B cell (primary cell): ENCODE data around the gene PADI4. TPM values are rescaled to one million over a fixed set of nuclear protein-coding genes. Genes with fewer than 3 reads are reported as not detected.

ENCODE experiments used
- ATAC-seq: fragments of 200-7000 bp; cut with Tn5 transposase; one replicate; pipeline ENCODE4 v1.10.0; 2021; ENCODE audit warnings: low read depth, mild to moderate bottlenecking, moderate number of reproducible peaks, moderate library complexity
- CTCF ChIA-PET: fragments of 350-600 bp; sonication (Branson Sonifier 250); formaldehyde crosslinking; loops from one replicate; lab custom pipeline; 2021; ENCODE audit warnings: antibody characterized with exemption, inconsistent platforms; lab: Charles Lee
- POLR2A ChIA-PET: fragments of 350-600 bp; sonication (Branson Sonifier 250); formaldehyde crosslinking; loops from one replicate; lab custom pipeline; 2021; ENCODE audit warnings: antibody characterized with exemption; lab: Charles Lee
- DNase-seq: peaks from one replicate; pipeline ENCODE4 v3.0.0; 2013
- H2AFZ ChIP-seq: 2 replicates; pipeline ENCODE4 v1.6.1; 2012; ENCODE audit warnings: mild to moderate bottlenecking, low read depth, low read length; ENCODE audit not compliant: insufficient read depth, poor library complexity, severe bottlenecking
- H3K27ac ChIP-seq, 2 donors: 1 replicate in 1 of 2; 2 replicates in 1 of 2; pipeline ENCODE4 v1.5.1; 2012 to 2013; ENCODE audit warnings: low read length in 2 of 2, mild to moderate bottlenecking in 2 of 2, moderate library complexity in 1 of 2
- H3K27me3 ChIP-seq, 4 experiments: fragments of 200-600 bp in 1 of 4; sonication (generic) in 1 of 4; replicated peaks in 1 of 4; 1 replicate in 2 of 4; 2 replicates in 2 of 4; pipeline versions ENCODE4 v1.6.1 to v1.7.0; 2013 to 2016; ENCODE audit warnings: low read length in 3 of 4, mild to moderate bottlenecking in 2 of 4, mixed read lengths in 1 of 4, moderate library complexity in 1 of 4; ENCODE audit not compliant: insufficient read depth in 4 of 4, control insufficient read depth in 3 of 4; ENCODE audit errors: control extremely low read depth in 1 of 4
- H3K36me3 ChIP-seq, 2 experiments: replicated peaks in 1 of 2; 1 replicate in 1 of 2; 2 replicates in 1 of 2; pipeline versions ENCODE4 v1.6.1 to v1.7.1; 2013; ENCODE audit warnings: low read length in 1 of 2; ENCODE audit not compliant: insufficient read depth in 2 of 2, control insufficient read depth in 1 of 2; ENCODE audit errors: control extremely low read depth in 1 of 2, extremely low read depth in 1 of 2
- H3K4me1 ChIP-seq, 2 donors: fragments of 200-600 bp in 1 of 2; sonication (generic) in 1 of 2; 1 replicate in 1 of 2; 2 replicates in 1 of 2; pipeline versions ENCODE4 v1.5.1 to v1.6.1; 2013 to 2017; ENCODE audit warnings: low read length in 2 of 2; ENCODE audit not compliant: control insufficient read depth in 2 of 2, insufficient read depth in 2 of 2
- H3K4me2 ChIP-seq: replicated peaks from 2 replicates; pipeline ENCODE3; 2012; ENCODE audit warnings: mild to moderate bottlenecking, low read depth, low read length; ENCODE audit not compliant: poor library complexity, severe bottlenecking
- H3K4me3 ChIP-seq, 5 experiments: fragments of 200-600 bp in 1 of 5; sonication (generic) in 1 of 5; 1 replicate in 3 of 5; 2 replicates in 2 of 5; pipeline versions ENCODE4 v1.5.1 to v1.7.0; 2011 to 2016; ENCODE audit warnings: low read length in 4 of 5, mild to moderate bottlenecking in 4 of 5, low read depth in 2 of 5, control low read depth in 1 of 5, moderate library complexity in 1 of 5; ENCODE audit not compliant: insufficient read depth in 1 of 5; ENCODE audit errors: control extremely low read depth in 1 of 5, extremely low read depth in 1 of 5
- H3K79me2 ChIP-seq: fragments of 200-600 bp; sonication (generic); one replicate; pipeline ENCODE4 v1.6.0; 2016; ENCODE audit warnings: low read length; ENCODE audit not compliant: control insufficient read depth, insufficient read depth
- H3K9ac ChIP-seq: fragments of 200-600 bp; sonication (generic); 2 replicates; pipeline ENCODE4 v1.6.1; 2017; ENCODE audit warnings: mild to moderate bottlenecking, low read length, moderate library complexity
- H3K9me3 ChIP-seq, 3 donors: one replicate each; pipeline versions ENCODE4 v1.6.1 to v1.7.1; 2013; ENCODE audit warnings: low read length in 2 of 3; ENCODE audit not compliant: control insufficient read depth in 2 of 3, insufficient read depth in 1 of 3; ENCODE audit errors: control extremely low read depth in 1 of 3
- H4K20me1 ChIP-seq: 2 replicates; pipeline ENCODE4 v1.6.0; 2012; ENCODE audit warnings: mild to moderate bottlenecking, low read length; ENCODE audit not compliant: insufficient read depth, control insufficient read depth, poor library complexity, severe bottlenecking
- H3K27ac Mint-ChIP-seq: one replicate; pipeline ENCODE4 v1.8.0; 2021; ENCODE audit warnings: mixed read lengths
- H3K27me3 Mint-ChIP-seq: one replicate; pipeline ENCODE4 v1.8.0; 2021; ENCODE audit warnings: mixed read lengths
- H3K4me1 Mint-ChIP-seq: one replicate; pipeline ENCODE4 v1.8.0; 2021; ENCODE audit warnings: mixed read lengths
- H3K4me3 Mint-ChIP-seq: one replicate; pipeline ENCODE4 v1.8.0; 2021; ENCODE audit warnings: mixed read lengths
- H3K9me3 Mint-ChIP-seq: one replicate; pipeline ENCODE4 v1.8.0; 2022; ENCODE audit warnings: mixed read lengths; ENCODE audit not compliant: insufficient read depth
- EZH2 ChIP-seq: IDR thresholded peaks from 2 replicates; pipeline ENCODE4 v1.6.1; 2012; ENCODE audit warnings: borderline replicate concordance, low read depth, mild to moderate bottlenecking, moderate library complexity, low read length; ENCODE audit not compliant: insufficient read depth, poor library complexity, severe bottlenecking
- WGBS: methylation state at CpG from one replicate; pipeline ENCODE4 v1.1.5; 2013; ENCODE audit warnings: missing lambda C conversion rate; ENCODE audit not compliant: insufficient coverage; 5-methylcytosine and 5-hydroxymethylcytosine counted together
- intact Hi-C: fragments of 100-400 bp; cut with micrococcal nuclease; formaldehyde crosslinking; loops from one replicate; pipeline ENCODE4 v1.10.0; 2022
- polyA plus RNA-seq: library from polyadenylated mRNA; depleted of rRNA; stranded (reverse); fragments of >200 nt; gene quantifications from 2 replicates; pipeline ENCODE4 v1.2.3, GENCODE V29; 2012
- total RNA-seq, 2 donors: library from RNA; stranded (reverse); fragments of 120-200 nt in 1 of 2; gene quantifications; 1 replicate in 1 of 2; 2 replicates in 1 of 2; pipeline versions ENCODE4 v1.2.3 to v1.2.4, GENCODE V29; 2013 to 2022
- TF ChIP-seq, protein P1 (sequence below): fragments of 200-600 bp; IDR thresholded peaks from one replicate; pipeline ENCODE4 v1.8.0; 2022; ENCODE audit warnings: antibody characterized with exemption, mild to moderate bottlenecking

Gene PADI4
- total and polyA plus RNA-seq, 2 donors (not counting 1 experiment from before 2014, with no cell fraction given): 0.44 to 0.85 TPM

- peaks cover 37% of the 10 kb centered on the region for H4K20me1 ChIP-seq
- intact Hi-C loops: no loop called here
Measured at GRCh38 chr1:17409391-17409811, 101.4 kb downstream of the PADI4 start.

DNA sequence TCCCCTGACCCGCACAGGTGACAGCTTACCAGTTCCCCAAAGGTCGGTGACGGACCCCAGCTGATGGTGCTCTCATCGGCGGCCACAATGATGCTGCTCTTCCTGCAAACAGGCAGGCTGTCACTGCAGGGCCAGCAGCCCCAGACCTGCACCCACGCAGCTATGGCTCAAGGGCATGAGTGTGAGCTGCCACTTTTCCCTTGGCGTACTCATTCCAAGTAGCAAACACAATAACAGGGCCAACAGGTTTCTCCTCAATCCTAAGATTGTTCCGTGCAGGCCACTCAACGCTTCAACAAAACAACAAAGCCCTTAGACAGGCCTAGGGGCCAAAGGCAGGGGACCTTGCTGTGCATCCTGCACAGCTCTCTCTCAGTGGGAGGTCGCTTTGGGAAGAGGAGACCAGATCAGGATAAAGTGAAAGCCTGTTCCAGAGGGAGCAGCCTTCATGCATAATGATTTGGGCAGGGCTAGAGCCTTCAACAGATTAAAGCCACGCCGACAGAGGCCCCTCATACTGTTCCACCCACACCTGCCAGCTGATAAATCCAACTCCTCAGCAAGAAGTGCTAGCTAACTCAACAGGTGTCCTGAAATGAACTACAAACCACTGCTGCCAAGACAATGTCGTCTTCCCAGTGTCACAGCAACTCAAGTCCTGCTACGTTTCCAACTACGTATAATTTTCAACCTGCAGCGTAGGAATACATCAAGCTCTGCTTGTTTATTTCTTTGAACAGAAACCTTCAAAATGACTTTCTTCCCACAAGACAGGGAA lies 104.3 kb downstream of the PADI4 start:
- H3K4me3 ChIP-seq: no peak overlapping the region
- no peaks in the 10 kb centered on the region for H3K4me1 ChIP-seq
- H3K4me2 ChIP-seq: no peak overlapping the region
- DNase-seq (no peak), ATAC-seq (no peak)
- Mint-ChIP-seq H3K9me3 (no peaks in the 10 kb centered on the region), H3K27me3 (no peaks in the 10 kb centered on the region), H3K27ac (no peak overlapping the region), H3K4me3 (no peak overlapping the region), H3K4me1 (no peaks in the 10 kb centered on the region)
- no peak overlapping the region for H3K27ac ChIP-seq
- H3K27me3 ChIP-seq: no peaks in the 10 kb centered on the region
- H3K9ac ChIP-seq: no peak overlapping the region
- POLR2A ChIA-PET: no interaction called here
- 96% methylated on average over 16 of the region's 16 CpGs for WGBS
- intact Hi-C loops: no loop called here
- H3K79me2 ChIP-seq: peaks cover 22% of the 10 kb centered on the region
- H2AFZ ChIP-seq: no peak overlapping the region
- no peaks in the 10 kb centered on the region for H3K9me3 ChIP-seq
- peaks cover 0 to 89% of the 10 kb centered on the region in 2 experiments for H3K36me3 ChIP-seq
- peaks cover 49% of the 10 kb centered on the region for H4K20me1 ChIP-seq
- CTCF ChIA-PET: no interaction called here
- no peak for TF ChIP-seq EZH2
- TF ChIP-seq, protein P1, sequence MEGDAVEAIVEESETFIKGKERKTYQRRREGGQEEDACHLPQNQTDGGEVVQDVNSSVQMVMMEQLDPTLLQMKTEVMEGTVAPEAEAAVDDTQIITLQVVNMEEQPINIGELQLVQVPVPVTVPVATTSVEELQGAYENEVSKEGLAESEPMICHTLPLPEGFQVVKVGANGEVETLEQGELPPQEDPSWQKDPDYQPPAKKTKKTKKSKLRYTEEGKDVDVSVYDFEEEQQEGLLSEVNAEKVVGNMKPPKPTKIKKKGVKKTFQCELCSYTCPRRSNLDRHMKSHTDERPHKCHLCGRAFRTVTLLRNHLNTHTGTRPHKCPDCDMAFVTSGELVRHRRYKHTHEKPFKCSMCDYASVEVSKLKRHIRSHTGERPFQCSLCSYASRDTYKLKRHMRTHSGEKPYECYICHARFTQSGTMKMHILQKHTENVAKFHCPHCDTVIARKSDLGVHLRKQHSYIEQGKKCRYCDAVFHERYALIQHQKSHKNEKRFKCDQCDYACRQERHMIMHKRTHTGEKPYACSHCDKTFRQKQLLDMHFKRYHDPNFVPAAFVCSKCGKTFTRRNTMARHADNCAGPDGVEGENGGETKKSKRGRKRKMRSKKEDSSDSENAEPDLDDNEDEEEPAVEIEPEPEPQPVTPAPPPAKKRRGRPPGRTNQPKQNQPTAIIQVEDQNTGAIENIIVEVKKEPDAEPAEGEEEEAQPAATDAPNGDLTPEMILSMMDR: no peak

More at GRCh38 chr1:17409391-17409811, 101.4 kb downstream of the PADI4 start:
- Histone ChIP-seq H3K36me3 (peaks cover 0 to 73% of the 10 kb centered on the region in 2 experiments), H3K79me2 (no peaks in the 10 kb centered on the region), H3K4me3 (no peak overlapping the region), H2AFZ (no peak overlapping the region), H3K4me2 (no peak overlapping the region), H3K9ac (no peak overlapping the region), H3K27me3 (no peaks in the 10 kb centered on the region), H3K9me3 (no peaks in the 10 kb centered on the region), H3K4me1 (no peaks in the 10 kb centered on the region), H3K27ac (no peak overlapping the region)
- CTCF ChIA-PET: no interaction called here
- POLR2A ChIA-PET: no interaction called here
- Mint-ChIP-seq H3K9me3 (no peaks in the 10 kb centered on the region), H3K4me1 (no peaks in the 10 kb centered on the region), H3K27ac (no peak overlapping the region), H3K27me3 (no peaks in the 10 kb centered on the region), H3K4me3 (no peak overlapping the region)
- TF ChIP-seq, protein P1: no peak
- TF ChIP-seq EZH2: no peak
- DNase-seq: no peak
- no peak for ATAC-seq
- 96% methylated on average over 10 of the region's 10 CpGs for WGBS
